Measurements from ENCODE around the gene LRRC14B.

LRRC14B gene

DNA sequence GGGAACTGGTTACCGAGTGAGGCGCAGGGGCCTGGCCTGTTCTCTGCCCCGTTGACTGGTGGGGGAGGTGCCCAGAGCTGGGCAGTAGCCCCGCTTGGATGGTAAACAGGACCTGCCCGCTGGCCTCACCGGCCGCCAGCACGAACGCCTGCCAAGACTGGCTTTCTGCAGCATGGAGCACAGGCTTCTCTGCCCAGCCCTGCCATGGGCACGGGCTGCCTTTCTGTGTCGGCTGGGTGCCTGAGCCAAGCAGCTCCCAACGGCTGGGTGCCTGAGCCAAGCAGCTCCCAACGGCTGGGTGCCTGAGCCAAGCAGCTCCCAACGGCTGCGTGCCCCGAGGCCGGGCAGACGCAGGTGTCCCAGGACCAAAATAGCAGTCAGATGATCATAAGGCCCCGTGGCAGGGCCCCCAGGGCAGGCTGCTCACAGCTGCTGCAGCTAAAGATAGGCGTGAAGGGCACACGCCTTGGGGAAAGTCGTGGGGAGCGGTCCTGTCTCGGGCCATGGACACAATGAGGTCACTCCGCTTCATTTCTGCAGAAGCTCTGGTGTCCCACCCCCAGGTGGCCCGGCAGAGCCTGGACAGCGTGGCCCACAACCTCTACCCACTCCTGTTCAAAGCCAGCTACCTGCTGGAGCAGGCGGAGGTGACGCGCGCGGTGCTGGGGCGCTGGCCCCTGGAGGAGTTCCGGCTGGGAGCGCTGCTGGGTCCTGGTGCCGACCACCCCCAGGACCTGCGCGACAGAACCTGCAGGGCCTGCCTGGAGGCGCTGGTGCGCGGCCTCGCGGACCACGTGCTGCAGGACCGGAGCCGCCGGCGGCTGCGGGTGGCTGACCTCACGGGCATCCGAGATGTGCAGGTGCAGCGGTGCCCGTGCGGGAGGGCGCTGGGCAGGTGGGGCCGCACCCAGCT, at the start of gene LRRC14B:
Gene LRRC14B (plus strand): TSS at position 460 of the 913 bp plus-strand sequence. CDS start 44 bp downstream, at position 504.
- no peak within 1 kb of the TSS for H3K4me3 ChIP-seq (ENCODE audit: low read depth, low read length)
- in situ Hi-C loops (cut with HindIII; ENCODE audit: low sequenced_read_pairs): no loop called here
- TF ChIP-seq, protein P1, sequence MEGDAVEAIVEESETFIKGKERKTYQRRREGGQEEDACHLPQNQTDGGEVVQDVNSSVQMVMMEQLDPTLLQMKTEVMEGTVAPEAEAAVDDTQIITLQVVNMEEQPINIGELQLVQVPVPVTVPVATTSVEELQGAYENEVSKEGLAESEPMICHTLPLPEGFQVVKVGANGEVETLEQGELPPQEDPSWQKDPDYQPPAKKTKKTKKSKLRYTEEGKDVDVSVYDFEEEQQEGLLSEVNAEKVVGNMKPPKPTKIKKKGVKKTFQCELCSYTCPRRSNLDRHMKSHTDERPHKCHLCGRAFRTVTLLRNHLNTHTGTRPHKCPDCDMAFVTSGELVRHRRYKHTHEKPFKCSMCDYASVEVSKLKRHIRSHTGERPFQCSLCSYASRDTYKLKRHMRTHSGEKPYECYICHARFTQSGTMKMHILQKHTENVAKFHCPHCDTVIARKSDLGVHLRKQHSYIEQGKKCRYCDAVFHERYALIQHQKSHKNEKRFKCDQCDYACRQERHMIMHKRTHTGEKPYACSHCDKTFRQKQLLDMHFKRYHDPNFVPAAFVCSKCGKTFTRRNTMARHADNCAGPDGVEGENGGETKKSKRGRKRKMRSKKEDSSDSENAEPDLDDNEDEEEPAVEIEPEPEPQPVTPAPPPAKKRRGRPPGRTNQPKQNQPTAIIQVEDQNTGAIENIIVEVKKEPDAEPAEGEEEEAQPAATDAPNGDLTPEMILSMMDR (IDR thresholded peaks at IDR 0.05; ENCODE audit: low read depth, low read length, missing control alignments): no peak
- no peak for DNase-seq (ENCODE audit: low read depth)

DNA sequence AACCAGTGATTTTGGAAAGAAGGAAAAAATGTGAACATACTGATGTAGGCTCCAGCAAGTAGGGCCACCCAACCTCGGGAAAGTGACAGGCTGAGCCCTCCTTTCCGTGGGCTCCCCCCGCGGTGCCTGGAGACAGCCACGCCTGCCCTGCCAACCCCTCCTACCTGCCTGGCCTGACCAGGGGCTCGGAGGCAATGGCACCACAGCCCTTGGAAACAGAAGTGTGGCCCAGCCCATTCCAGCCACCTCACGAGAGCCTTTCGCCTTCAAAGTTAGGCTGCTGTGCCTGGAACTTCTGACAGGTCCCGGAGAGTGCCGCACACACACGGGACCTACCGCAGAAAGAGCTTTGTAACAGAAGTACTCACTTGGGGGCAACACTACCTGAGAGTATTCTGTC, 49.5 kb upstream of the LRRC14B start:
- TF ChIP-seq, protein P1 (IDR thresholded peaks at IDR 0.05; ENCODE audit: low read depth, low read length, missing control alignments): no peak
- in situ Hi-C loops (cut with HindIII; ENCODE audit: low sequenced_read_pairs): no loop called here
- no peak overlapping the region for H3K4me3 ChIP-seq (ENCODE audit: low read depth, low read length)
- no peak for DNase-seq (ENCODE audit: low read depth)

DNA sequence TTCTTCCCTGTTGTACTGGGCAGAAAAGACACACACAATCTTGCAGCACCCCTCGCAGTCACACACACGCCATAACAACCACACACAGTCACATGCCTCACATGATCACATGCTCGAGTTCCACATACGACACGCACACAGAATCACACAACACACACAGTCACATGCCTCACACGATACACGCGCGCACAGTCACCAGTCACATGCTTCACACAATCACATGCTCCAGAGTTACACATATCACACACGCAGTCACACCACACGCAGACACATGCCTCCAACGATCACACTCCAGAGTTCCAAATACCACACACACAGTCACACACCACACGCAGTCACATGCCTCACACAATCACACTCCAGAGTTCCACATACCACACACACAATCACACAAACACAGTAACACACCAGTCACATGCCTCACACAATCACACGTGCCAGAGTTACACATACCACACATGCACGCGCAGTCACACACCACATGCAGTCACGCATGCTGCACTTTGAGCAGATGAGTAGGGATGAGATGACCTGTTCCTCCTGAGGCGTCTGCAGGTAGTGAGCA, 49.0 kb upstream of the LRRC14B start:
- in situ Hi-C loops (cut with HindIII; ENCODE audit: low sequenced_read_pairs): no loop called here
- H3K4me3 ChIP-seq (ENCODE audit: low read depth, low read length): no peak overlapping the region
- TF ChIP-seq, protein P1 (IDR thresholded peaks at IDR 0.05; ENCODE audit: low read depth, low read length, missing control alignments): no peak
- no peak for DNase-seq (ENCODE audit: low read depth)

DNA sequence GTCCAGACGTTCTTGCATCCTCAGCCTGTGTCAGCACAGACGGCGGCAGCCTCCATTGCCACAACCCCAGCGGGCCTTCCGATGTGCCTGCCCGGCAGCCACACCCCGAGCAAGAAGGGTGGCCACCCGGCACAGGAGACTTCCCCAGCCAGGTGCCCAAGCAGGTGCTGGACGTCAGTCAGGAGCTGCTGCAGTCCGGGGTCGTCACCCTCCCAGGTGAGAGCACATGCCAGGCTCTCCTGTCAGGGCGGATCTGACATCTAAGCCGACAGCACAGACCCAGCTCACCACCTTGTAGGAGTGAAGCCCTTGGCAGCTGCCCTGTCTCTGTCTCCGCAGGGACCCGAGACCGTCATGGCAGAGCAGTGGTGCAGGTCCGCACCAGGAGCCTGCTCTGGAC, 48.3 kb upstream of the LRRC14B start:
- TF ChIP-seq, protein P1 (IDR thresholded peaks at IDR 0.05; ENCODE audit: low read depth, low read length, missing control alignments): no peak
- no peak for DNase-seq (ENCODE audit: low read depth)
- H3K4me3 ChIP-seq (ENCODE audit: low read depth, low read length): no peak overlapping the region
- in situ Hi-C loops (cut with HindIII; ENCODE audit: low sequenced_read_pairs): no loop called here

DNA sequence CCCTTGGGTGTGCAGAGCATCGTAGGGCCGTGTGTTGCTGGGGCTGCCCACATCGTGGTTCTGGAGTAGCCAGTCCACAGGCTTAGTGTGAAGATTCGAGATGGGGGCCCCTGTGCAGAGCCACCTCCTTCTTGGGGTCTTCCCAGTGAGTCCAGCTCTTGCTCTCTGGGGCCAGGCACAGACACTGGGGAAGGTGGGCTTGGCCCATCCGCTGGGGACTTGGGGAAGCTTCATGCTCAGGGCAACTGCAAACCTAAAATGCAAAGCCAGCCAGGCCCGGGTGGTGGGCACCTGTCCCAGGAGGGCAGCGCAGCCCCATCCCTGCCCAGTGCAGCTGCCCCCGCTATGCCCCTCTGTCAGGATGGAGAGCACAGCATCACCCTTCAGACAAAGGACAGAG, 46.4 kb upstream of the LRRC14B start:
- H3K4me3 ChIP-seq (ENCODE audit: low read depth, low read length): no peak overlapping the region
- DNase-seq (ENCODE audit: low read depth): no peak
- TF ChIP-seq, protein P1 (IDR thresholded peaks at IDR 0.05; ENCODE audit: low read depth, low read length, missing control alignments): no peak
- in situ Hi-C loops (cut with HindIII; ENCODE audit: low sequenced_read_pairs): no loop called here

DNA sequence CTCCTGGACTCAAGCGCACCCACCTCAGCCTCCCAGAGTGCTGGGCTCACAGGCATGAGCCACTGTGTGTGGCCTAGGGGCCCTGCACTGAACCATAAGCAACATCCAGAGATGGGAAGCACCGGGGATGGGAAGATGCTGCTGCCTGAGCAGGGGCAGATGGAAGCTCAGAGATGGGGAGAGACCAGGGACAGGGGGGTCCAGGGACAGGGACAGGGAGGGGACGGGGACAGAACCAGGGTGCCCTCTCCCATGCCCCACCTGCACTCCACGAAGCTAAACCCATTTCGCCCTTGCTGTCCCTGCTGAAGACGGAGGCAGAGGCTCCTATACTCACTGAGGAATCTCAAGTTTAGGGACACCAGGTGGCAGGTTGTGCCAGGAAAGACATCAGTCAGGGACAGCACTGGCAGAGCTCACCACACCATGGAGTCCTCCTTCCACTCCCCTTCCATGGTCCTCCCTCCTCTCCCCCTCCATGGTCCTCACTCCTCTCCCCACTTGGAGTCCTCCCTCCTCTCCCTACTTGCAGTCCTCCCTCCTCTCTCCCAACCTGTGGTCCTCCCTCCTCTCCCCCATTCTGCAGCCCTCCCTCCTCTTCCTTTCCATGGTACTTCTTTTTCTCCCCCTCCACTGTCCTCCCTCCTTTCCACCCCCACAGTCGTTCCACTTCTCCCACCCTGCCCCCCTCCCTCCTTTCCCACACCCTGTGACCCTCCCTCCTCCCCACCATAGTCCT, 45.5 kb upstream of the LRRC14B start:
- in situ Hi-C loops (cut with HindIII; ENCODE audit: low sequenced_read_pairs): no loop called here

More for the DNA sequence above, 45.5 kb upstream of the LRRC14B start:
- no peak for DNase-seq (ENCODE audit: low read depth)
- TF ChIP-seq, protein P1 (IDR thresholded peaks at IDR 0.05; ENCODE audit: low read depth, low read length, missing control alignments): no peak
- no peak overlapping the region for H3K4me3 ChIP-seq (ENCODE audit: low read depth, low read length)
